ENCODE results near the gene GRK5.

The GRK5 gene

GRCh38 chr10:119395280-119396007, 188.1 kb downstream of the GRK5 start:
- no peak overlapping the region for H3K4me3 ChIP-seq (ENCODE audit: low read depth, low read length)
- TF ChIP-seq CTCF (IDR thresholded peaks at IDR 0.05; ENCODE audit: low read depth, low read length) = no peak

GRCh38 chr10:119396008-119396708, 188.8 kb downstream of the GRK5 start:
- no peak overlapping the region for H3K4me3 ChIP-seq (ENCODE audit: low read depth, low read length)
- no peak for TF ChIP-seq CTCF (IDR thresholded peaks at IDR 0.05; ENCODE audit: low read depth, low read length)

- H3K4me3 ChIP-seq (ENCODE audit: low read depth, low read length) = no peak overlapping the region
- no peak for TF ChIP-seq CTCF (IDR thresholded peaks at IDR 0.05; ENCODE audit: low read depth, low read length)
Measured at GRCh38 chr10:119396709-119397071, 189.3 kb downstream of the GRK5 start.

GRCh38 chr10:119397416-119397815, 190.0 kb downstream of the GRK5 start:
- no peak overlapping the region for H3K4me3 ChIP-seq (ENCODE audit: low read depth, low read length)
- no peak for TF ChIP-seq CTCF (IDR thresholded peaks at IDR 0.05; ENCODE audit: low read depth, low read length)

- no peak overlapping the region for H3K4me3 ChIP-seq (ENCODE audit: low read depth, low read length)
- TF ChIP-seq CTCF (IDR thresholded peaks at IDR 0.05; ENCODE audit: low read depth, low read length) = no peak
Measured at GRCh38 chr10:119398996-119399395, 191.6 kb downstream of the GRK5 start.

- TF ChIP-seq CTCF (IDR thresholded peaks at IDR 0.05; ENCODE audit: low read depth, low read length) = no peak
- H3K4me3 ChIP-seq (ENCODE audit: low read depth, low read length) = no peak overlapping the region
Measured at GRCh38 chr10:119399466-119399865, 192.1 kb downstream of the GRK5 start.

GRCh38 chr10:119401671-119402395, 194.5 kb downstream of the GRK5 start:
- TF ChIP-seq CTCF (IDR thresholded peaks at IDR 0.05; ENCODE audit: low read depth, low read length) = no peak
- no peak overlapping the region for H3K4me3 ChIP-seq (ENCODE audit: low read depth, low read length)

Measured in WI38 (cell line).